ENCODE data around the gene PHACTR1.

DNA sequence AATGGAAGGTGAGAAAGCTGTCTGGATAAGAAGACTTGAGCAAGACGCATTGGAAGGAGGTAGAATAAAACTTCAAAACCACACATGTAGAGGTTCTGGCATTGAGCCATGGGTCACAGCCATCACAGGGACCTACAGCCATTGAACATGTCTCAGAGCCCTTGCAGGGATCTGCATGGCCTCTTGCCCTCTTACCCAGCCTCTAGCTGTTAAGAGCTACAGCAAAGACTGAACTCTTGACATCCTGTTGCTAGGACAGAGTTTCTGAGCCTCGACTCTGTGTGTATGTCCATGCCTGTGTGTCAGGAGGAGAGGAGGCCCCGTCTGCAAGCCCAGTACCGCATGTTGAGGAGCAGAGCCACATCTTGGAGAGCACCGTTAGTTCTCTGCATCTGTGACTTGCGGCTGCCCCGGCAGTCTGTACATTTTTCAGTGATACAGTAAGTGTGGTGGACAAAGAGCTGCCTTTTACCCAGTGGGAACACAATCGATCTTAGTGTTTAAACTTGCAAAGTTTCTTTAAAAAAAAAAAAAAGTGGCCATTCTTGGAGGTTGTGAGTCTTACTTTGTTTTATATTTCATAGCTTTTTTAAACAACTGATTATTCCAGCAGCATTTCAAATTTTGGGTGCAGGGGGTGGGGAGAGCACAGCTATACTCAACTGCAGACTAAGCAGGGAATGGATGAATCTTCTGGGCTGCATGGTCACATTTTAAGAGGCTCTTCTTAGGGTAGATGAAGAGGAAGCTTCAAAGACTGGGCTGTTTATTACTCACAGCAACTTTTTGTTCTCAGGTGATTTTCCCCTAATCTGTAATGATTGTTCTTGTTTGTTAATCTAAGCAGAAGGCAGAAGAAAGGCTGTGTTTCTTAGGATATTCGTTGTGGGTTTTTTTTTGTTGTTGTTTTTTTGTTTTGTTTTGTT is 523.2 kb downstream of the PHACTR1 start:
- TF ChIP-seq ZNF70 (CRISPR knock-in tag; IDR thresholded peaks at IDR 0.05) (no peak), BACH2 (CRISPR knock-in tag; IDR thresholded peaks at IDR 0.05; ENCODE audit: borderline replicate concordance) (no peak), ISL1 (CRISPR knock-in tag; IDR thresholded peaks at IDR 0.05) (no peak), OSR1 (CRISPR knock-in tag; IDR thresholded peaks at IDR 0.05) (no peak), ZFP30 (CRISPR knock-in tag; IDR thresholded peaks at IDR 0.05) (no peak), ZFP3 (CRISPR knock-in tag; IDR thresholded peaks at IDR 0.05) (no peak), RARB (CRISPR knock-in tag; IDR thresholded peaks at IDR 0.05) (no peak), ZNF8 (CRISPR knock-in tag; IDR thresholded peaks at IDR 0.05) (no peak), CSDC2 (CRISPR knock-in tag; IDR thresholded peaks at IDR 0.05) (no peak)
- TF ChIP-seq, protein P1, sequence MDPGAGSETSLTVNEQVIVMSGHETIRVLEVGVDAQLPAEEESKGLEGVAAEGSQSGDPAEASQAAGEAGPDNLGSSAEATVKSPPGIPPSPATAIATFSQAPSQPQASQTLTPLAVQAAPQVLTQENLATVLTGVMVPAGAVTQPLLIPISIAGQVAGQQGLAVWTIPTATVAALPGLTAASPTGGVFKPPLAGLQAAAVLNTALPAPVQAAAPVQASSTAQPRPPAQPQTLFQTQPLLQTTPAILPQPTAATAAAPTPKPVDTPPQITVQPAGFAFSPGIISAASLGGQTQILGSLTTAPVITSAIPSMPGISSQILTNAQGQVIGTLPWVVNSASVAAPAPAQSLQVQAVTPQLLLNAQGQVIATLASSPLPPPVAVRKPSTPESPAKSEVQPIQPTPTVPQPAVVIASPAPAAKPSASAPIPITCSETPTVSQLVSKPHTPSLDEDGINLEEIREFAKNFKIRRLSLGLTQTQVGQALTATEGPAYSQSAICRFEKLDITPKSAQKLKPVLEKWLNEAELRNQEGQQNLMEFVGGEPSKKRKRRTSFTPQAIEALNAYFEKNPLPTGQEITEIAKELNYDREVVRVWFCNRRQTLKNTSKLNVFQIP (CRISPR knock-in tag; IDR thresholded peaks at IDR 0.05; ENCODE audit: borderline replicate concordance, low read depth): no peak
- TF ChIP-seq, protein P2, sequence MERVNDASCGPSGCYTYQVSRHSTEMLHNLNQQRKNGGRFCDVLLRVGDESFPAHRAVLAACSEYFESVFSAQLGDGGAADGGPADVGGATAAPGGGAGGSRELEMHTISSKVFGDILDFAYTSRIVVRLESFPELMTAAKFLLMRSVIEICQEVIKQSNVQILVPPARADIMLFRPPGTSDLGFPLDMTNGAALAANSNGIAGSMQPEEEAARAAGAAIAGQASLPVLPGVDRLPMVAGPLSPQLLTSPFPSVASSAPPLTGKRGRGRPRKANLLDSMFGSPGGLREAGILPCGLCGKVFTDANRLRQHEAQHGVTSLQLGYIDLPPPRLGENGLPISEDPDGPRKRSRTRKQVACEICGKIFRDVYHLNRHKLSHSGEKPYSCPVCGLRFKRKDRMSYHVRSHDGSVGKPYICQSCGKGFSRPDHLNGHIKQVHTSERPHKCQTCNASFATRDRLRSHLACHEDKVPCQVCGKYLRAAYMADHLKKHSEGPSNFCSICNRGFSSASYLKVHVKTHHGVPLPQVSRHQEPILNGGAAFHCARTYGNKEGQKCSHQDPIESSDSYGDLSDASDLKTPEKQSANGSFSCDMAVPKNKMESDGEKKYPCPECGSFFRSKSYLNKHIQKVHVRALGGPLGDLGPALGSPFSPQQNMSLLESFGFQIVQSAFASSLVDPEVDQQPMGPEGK (CRISPR knock-in tag; IDR thresholded peaks at IDR 0.05; ENCODE audit: borderline replicate concordance): no peak
- TF ChIP-seq, protein P3, sequence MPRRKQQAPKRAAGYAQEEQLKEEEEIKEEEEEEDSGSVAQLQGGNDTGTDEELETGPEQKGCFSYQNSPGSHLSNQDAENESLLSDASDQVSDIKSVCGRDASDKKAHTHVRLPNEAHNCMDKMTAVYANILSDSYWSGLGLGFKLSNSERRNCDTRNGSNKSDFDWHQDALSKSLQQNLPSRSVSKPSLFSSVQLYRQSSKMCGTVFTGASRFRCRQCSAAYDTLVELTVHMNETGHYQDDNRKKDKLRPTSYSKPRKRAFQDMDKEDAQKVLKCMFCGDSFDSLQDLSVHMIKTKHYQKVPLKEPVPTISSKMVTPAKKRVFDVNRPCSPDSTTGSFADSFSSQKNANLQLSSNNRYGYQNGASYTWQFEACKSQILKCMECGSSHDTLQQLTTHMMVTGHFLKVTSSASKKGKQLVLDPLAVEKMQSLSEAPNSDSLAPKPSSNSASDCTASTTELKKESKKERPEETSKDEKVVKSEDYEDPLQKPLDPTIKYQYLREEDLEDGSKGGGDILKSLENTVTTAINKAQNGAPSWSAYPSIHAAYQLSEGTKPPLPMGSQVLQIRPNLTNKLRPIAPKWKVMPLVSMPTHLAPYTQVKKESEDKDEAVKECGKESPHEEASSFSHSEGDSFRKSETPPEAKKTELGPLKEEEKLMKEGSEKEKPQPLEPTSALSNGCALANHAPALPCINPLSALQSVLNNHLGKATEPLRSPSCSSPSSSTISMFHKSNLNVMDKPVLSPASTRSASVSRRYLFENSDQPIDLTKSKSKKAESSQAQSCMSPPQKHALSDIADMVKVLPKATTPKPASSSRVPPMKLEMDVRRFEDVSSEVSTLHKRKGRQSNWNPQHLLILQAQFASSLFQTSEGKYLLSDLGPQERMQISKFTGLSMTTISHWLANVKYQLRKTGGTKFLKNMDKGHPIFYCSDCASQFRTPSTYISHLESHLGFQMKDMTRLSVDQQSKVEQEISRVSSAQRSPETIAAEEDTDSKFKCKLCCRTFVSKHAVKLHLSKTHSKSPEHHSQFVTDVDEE (CRISPR knock-in tag; IDR thresholded peaks at IDR 0.05): no peak

All from SK-N-SH treated with all-trans-retinoic acid at 6 μM for 48 hours (cell line).